ENCODE results near the gene ANKRD37. TPM values are rescaled to one million over a fixed set of nuclear protein-coding genes. Genes with fewer than 3 reads are reported as not detected.

Gene ANKRD37
- total and polyA plus RNA-seq, 9 donors: 6.3 to 72.8 (median 16.2) TPM

DNA sequence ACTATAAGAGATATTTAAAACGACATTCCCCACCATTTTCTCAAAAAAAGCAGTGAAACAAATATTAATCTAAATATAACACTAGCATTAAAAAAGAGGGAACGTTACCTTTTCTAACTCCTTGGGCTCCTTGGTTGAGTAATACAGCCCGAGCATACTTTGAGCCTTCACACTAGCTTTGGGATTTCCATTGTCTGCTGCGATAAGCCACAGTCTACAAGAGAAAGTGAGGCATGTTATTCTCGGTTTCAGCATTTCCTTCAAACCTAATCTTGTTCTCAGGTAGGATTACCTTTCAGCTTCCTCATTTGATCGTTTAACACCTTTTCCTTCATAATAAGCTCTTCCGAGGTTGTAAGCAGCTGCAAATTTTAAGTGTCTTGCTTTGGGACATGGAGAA, 22.6 kb upstream of the ANKRD37 start:
- TF ChIP-seq EP300 (IDR thresholded peaks at IDR 0.05) (no peak), POLR2A (IDR thresholded peaks at IDR 0.05) (no peak)
- no peaks in the 10 kb centered on the region for H3K9me3 ChIP-seq
- WGBS, 3 donors: 91 to 94% (median 91%) methylated on average over 7 of the region's 7 CpGs
- no peaks in the 10 kb centered on the region for H3K27me3 ChIP-seq
- H3K4me3 ChIP-seq: no peak overlapping the region
- no peaks in the 10 kb centered on the region for H3K36me3 ChIP-seq
- intact Hi-C loops (cut with DNase I): no loop called here
- no peak for DNase-seq
- H3K27ac ChIP-seq: no peak overlapping the region
- no peaks in the 10 kb centered on the region for H3K4me1 ChIP-seq (ENCODE audit: insufficient read depth)

- TF ChIP-seq, protein P1, sequence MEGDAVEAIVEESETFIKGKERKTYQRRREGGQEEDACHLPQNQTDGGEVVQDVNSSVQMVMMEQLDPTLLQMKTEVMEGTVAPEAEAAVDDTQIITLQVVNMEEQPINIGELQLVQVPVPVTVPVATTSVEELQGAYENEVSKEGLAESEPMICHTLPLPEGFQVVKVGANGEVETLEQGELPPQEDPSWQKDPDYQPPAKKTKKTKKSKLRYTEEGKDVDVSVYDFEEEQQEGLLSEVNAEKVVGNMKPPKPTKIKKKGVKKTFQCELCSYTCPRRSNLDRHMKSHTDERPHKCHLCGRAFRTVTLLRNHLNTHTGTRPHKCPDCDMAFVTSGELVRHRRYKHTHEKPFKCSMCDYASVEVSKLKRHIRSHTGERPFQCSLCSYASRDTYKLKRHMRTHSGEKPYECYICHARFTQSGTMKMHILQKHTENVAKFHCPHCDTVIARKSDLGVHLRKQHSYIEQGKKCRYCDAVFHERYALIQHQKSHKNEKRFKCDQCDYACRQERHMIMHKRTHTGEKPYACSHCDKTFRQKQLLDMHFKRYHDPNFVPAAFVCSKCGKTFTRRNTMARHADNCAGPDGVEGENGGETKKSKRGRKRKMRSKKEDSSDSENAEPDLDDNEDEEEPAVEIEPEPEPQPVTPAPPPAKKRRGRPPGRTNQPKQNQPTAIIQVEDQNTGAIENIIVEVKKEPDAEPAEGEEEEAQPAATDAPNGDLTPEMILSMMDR (IDR thresholded peaks at IDR 0.05): no peak
- TF ChIP-seq EP300 (IDR thresholded peaks at IDR 0.05) (no peak), POLR2A (IDR thresholded peaks at IDR 0.05) (no peak)
- 81 to 89% (median 88%) methylated on average over 6 of the region's 6 CpGs for WGBS, 3 donors
These were observed 22.1 kb upstream of the ANKRD37 start for GRCh38 chr4:185374573-185374972.

DNA sequence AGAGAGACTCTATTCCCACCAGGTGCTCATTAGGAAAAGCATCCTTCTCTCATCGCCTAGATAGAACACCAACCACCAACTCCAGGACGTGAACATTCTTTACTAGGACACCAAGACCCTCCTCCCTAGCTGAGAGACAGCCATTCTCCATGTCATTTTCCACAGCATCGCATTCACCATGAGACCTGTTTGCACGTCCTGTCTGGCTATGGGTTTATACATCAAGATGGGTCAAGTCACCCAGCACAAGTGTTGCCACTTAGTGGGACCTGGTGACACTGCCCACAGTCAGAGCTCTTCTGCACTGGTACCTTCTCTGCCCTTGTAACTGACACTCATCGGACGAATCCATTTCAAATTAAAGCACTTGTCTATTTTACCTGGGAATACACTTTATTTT, 18.4 kb upstream of the ANKRD37 start:
- Histone ChIP-seq H3K4me3 (no peak overlapping the region), H3K9me3 (no peaks in the 10 kb centered on the region), H3K27ac (no peak overlapping the region), H3K4me1 (ENCODE audit: insufficient read depth) (no peaks in the 10 kb centered on the region), H3K27me3 (no peaks in the 10 kb centered on the region), H3K36me3 (no peaks in the 10 kb centered on the region)
- 87 to 98% (median 89%) methylated on average over 6 of the region's 6 CpGs for whole genome bisulfite sequencing, 3 donors
- TF ChIP-seq POLR2A (IDR thresholded peaks at IDR 0.05) (no peak), EP300 (IDR thresholded peaks at IDR 0.05) (no peak)
- TF ChIP-seq, protein P1 (IDR thresholded peaks at IDR 0.05): no peak
- no peak for DNase-seq
- intact Hi-C loops (cut with DNase I): no loop called here

More at GRCh38 chr4:185374573-185374972, 22.1 kb upstream of the ANKRD37 start:
- no peaks in the 10 kb centered on the region for H3K9me3 ChIP-seq
- H3K36me3 ChIP-seq: no peaks in the 10 kb centered on the region
- no peak overlapping the region for H3K27ac ChIP-seq
- H3K27me3 ChIP-seq: no peaks in the 10 kb centered on the region
- no peaks in the 10 kb centered on the region for H3K4me1 ChIP-seq (ENCODE audit: insufficient read depth)
- intact Hi-C loops (cut with DNase I): no loop called here
- no peak for DNase-seq
- H3K4me3 ChIP-seq: no peak overlapping the region

- Histone ChIP-seq H3K27me3 (no peaks in the 10 kb centered on the region), H3K4me3 (no peak overlapping the region), H3K9me3 (no peaks in the 10 kb centered on the region), H3K27ac (no peak overlapping the region), H3K36me3 (no peaks in the 10 kb centered on the region), H3K4me1 (ENCODE audit: insufficient read depth) (no peaks in the 10 kb centered on the region)
- TF ChIP-seq, protein P1 (IDR thresholded peaks at IDR 0.05): no peak
- no peak for TF ChIP-seq POLR2A (IDR thresholded peaks at IDR 0.05)
- no peak for DNase-seq
- WGBS, 3 donors: 95 to 97% (median 96%) methylated on average over 13 of the region's 13 CpGs
- intact Hi-C loops (cut with DNase I): no loop called here
These were observed 17.0 kb upstream of the ANKRD37 start for GRCh38 chr4:185379326-185380295.

DNA sequence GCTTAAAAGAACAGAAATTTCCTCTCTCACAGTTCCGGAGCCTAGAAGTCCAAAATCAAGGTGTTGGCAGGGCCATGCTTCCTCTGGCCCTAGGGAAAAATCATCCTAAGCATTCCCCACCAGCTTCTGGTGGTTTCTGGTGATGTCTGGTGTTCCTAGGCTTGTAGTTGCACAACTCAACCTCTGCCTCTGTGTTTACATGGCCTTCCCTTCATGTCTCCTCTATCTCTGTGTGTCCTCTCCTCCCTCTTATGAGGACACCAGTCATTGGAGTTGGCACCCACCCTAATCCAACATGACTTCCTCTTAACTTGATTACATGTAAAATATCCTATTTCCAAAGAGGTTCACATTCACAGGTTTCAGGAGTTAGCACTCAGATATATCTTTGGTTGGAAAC, 16.3 kb upstream of the ANKRD37 start:
- Histone ChIP-seq H3K27ac (no peak overlapping the region), H3K36me3 (no peaks in the 10 kb centered on the region), H3K4me1 (ENCODE audit: insufficient read depth) (no peaks in the 10 kb centered on the region), H3K9me3 (no peaks in the 10 kb centered on the region), H3K4me3 (no peak overlapping the region), H3K27me3 (no peaks in the 10 kb centered on the region)
- DNase-seq: no peak
- intact Hi-C loops (cut with DNase I): no loop called here
- 89 to 94% (median 92%) methylated on average over 1 of the region's 1 CpG for WGBS, 3 donors
- TF ChIP-seq, protein P1 (IDR thresholded peaks at IDR 0.05): no peak
- TF ChIP-seq POLR2A (IDR thresholded peaks at IDR 0.05) (no peak), EP300 (IDR thresholded peaks at IDR 0.05) (no peak)

Data from ovary (tissue), 9 donors.